GM23338 (cell line): ENCODE data around the gene HDAC10.

Experiments
- CREB1 ChIP-seq: fragments of 250-450 bp; sonication (Bioruptor Pico); IDR thresholded peaks from 2 replicates; pipeline ENCODE4 v1.5.0; 2020; ENCODE audit warnings: low read depth, mild to moderate bottlenecking, moderate library complexity
- EZH2 ChIP-seq: fragments of 200-600 bp; sonication (generic); IDR thresholded peaks from one replicate; pipeline ENCODE4 v1.8.0; 2017; ENCODE audit warnings: antibody characterized with exemption, mild to moderate bottlenecking, low read depth; ENCODE audit not compliant: unreplicated experiment
- EZH2phosphoT487 ChIP-seq: fragments of 200-600 bp; sonication (generic); IDR thresholded peaks from one replicate; pipeline ENCODE4 v1.8.1; 2018; ENCODE audit warnings: antibody characterized with exemption; ENCODE audit not compliant: unreplicated experiment
- JUNB ChIP-seq: IDR thresholded peaks from one replicate; pipeline ENCODE4 v1.6.1; 2016; ENCODE audit warnings: antibody characterized with exemption; ENCODE audit not compliant: unreplicated experiment
- POLR2AphosphoS5 ChIP-seq: IDR thresholded peaks from 2 replicates; pipeline ENCODE4 v1.6.1; 2016; ENCODE audit warnings: antibody characterized with exemption, low read depth
- STAT1 ChIP-seq: IDR thresholded peaks from one replicate; pipeline ENCODE4 v1.6.1; 2016; ENCODE audit warnings: antibody characterized with exemption; ENCODE audit not compliant: unreplicated experiment
- ZNF114 ChIP-seq: fragments of 250-450 bp; sonication (Bioruptor Pico); IDR thresholded peaks from 2 replicates; pipeline ENCODE4 v1.5.0; 2020; ENCODE audit warnings: mild to moderate bottlenecking, moderate library complexity
- ZNF331 ChIP-seq: fragments of 250-450 bp; sonication (Bioruptor Pico); IDR thresholded peaks from 2 replicates; pipeline ENCODE4 v1.5.0; 2020; ENCODE audit warnings: low read depth, mild to moderate bottlenecking, moderate library complexity
- TF ChIP-seq, protein P1 (sequence below), 2 experiments: fragments of 200-600 bp in 1 of 2; sonication (generic) in 1 of 2; conservative IDR thresholded peaks; 2 replicates each; pipeline versions ENCODE4 v1.5.1 to v1.6.1; 2016 to 2017; ENCODE audit warnings: antibody characterized with exemption in 2 of 2, low read depth in 2 of 2, mild to moderate bottlenecking in 2 of 2, moderate library complexity in 1 of 2
- TF ChIP-seq, protein P2 (sequence below): IDR thresholded peaks from one replicate; pipeline ENCODE4 v1.6.1; 2018; ENCODE audit warnings: antibody characterized with exemption; ENCODE audit not compliant: unreplicated experiment
- TF ChIP-seq, protein P3 (sequence below): IDR thresholded peaks from 2 replicates; pipeline ENCODE4 v1.6.1; 2016; ENCODE audit warnings: antibody characterized with exemption

DNA sequence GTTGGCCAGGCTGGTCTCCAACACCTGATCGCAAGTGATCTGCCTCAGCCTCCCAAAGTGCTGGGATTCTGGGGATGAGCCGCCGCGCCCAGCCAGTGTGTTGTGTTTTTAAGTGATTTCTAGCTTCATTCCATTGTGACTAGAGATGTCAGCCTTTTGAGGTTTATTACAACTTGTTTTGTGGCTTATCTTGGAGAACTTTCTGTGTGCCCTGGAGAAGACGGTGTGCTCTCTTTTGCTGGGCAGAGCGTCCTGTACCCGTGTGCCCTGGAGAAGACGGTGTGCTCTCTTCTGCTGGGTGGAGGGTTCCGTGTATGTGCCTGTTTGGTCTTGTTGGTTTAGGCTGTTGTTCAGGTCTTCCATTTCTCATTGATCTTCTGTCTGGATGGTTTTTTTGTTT is 37.8 kb downstream of the HDAC10 start:
- TF ChIP-seq, protein P1, sequence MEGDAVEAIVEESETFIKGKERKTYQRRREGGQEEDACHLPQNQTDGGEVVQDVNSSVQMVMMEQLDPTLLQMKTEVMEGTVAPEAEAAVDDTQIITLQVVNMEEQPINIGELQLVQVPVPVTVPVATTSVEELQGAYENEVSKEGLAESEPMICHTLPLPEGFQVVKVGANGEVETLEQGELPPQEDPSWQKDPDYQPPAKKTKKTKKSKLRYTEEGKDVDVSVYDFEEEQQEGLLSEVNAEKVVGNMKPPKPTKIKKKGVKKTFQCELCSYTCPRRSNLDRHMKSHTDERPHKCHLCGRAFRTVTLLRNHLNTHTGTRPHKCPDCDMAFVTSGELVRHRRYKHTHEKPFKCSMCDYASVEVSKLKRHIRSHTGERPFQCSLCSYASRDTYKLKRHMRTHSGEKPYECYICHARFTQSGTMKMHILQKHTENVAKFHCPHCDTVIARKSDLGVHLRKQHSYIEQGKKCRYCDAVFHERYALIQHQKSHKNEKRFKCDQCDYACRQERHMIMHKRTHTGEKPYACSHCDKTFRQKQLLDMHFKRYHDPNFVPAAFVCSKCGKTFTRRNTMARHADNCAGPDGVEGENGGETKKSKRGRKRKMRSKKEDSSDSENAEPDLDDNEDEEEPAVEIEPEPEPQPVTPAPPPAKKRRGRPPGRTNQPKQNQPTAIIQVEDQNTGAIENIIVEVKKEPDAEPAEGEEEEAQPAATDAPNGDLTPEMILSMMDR (conservative IDR thresholded peaks at IDR 0.05; ENCODE audit: low read depth in 2 of 2) = no peak
- TF ChIP-seq, protein P2, sequence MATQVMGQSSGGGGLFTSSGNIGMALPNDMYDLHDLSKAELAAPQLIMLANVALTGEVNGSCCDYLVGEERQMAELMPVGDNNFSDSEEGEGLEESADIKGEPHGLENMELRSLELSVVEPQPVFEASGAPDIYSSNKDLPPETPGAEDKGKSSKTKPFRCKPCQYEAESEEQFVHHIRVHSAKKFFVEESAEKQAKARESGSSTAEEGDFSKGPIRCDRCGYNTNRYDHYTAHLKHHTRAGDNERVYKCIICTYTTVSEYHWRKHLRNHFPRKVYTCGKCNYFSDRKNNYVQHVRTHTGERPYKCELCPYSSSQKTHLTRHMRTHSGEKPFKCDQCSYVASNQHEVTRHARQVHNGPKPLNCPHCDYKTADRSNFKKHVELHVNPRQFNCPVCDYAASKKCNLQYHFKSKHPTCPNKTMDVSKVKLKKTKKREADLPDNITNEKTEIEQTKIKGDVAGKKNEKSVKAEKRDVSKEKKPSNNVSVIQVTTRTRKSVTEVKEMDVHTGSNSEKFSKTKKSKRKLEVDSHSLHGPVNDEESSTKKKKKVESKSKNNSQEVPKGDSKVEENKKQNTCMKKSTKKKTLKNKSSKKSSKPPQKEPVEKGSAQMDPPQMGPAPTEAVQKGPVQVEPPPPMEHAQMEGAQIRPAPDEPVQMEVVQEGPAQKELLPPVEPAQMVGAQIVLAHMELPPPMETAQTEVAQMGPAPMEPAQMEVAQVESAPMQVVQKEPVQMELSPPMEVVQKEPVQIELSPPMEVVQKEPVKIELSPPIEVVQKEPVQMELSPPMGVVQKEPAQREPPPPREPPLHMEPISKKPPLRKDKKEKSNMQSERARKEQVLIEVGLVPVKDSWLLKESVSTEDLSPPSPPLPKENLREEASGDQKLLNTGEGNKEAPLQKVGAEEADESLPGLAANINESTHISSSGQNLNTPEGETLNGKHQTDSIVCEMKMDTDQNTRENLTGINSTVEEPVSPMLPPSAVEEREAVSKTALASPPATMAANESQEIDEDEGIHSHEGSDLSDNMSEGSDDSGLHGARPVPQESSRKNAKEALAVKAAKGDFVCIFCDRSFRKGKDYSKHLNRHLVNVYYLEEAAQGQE = no peak
- TF ChIP-seq POLR2AphosphoS5 (no peak), EZH2phosphoT487 (no peak), STAT1 (no peak), EZH2 (no peak), JUNB (no peak), CREB1 (CRISPR knock-in tag) (no peak), ZNF114 (CRISPR knock-in tag) (no peak), ZNF331 (CRISPR knock-in tag) (no peak)
- TF ChIP-seq, protein P3, sequence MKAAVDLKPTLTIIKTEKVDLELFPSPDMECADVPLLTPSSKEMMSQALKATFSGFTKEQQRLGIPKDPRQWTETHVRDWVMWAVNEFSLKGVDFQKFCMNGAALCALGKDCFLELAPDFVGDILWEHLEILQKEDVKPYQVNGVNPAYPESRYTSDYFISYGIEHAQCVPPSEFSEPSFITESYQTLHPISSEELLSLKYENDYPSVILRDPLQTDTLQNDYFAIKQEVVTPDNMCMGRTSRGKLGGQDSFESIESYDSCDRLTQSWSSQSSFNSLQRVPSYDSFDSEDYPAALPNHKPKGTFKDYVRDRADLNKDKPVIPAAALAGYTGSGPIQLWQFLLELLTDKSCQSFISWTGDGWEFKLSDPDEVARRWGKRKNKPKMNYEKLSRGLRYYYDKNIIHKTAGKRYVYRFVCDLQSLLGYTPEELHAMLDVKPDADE = no peak
